SK-N-SH (cell line): ENCODE measurements around the gene DCHS2.

Experiments
- EP300 ChIP-seq, 2 experiments: IDR thresholded peaks; 2 replicates each; pipeline versions ENCODE4 v1.4.0 to v1.6.1; 2012; ENCODE audit warnings: borderline replicate concordance in 1 of 2, low read depth in 1 of 2, low read length in 1 of 2
- FOXM1 ChIP-seq: IDR thresholded peaks from 2 replicates; pipeline ENCODE4 v1.4.0; 2012; ENCODE audit warnings: low read depth, mild to moderate bottlenecking
- TAF1 ChIP-seq: IDR thresholded peaks from 2 replicates; pipeline ENCODE4 v1.6.1; 2012; ENCODE audit warnings: low read depth, mild to moderate bottlenecking, low read length, moderate library complexity, borderline replicate concordance
- YY1 ChIP-seq: IDR thresholded peaks from 2 replicates; pipeline ENCODE4 v1.4.0; 2012; ENCODE audit warnings: low read depth, mild to moderate bottlenecking
- TF ChIP-seq, protein P1 (sequence below): fragments of 200-600 bp; sonication (generic); IDR thresholded peaks from 2 replicates; pipeline ENCODE4 v1.6.1; 2017; ENCODE audit warnings: antibody characterized with exemption, mild to moderate bottlenecking, moderate library complexity

DNA sequence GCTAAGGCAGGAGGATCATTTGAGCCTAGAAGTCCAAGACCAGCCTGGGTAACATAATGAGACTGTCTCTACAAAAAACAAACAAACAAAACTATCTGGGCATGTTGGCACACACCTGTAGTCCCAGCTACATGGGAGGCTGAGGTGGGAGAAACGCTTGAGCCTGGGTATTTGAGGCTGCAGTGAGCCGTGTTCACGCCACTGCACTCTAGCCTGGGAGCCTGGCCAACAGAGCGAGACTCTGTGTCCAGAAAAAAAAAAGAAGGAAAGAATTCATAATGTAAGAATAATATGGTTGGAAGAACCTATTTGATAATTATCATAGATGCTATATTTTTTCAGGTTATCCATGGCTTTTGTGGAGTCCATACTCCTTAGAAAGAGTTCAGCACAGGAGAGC, 26.0 kb upstream of the DCHS2 start:
- TF ChIP-seq EP300 (IDR thresholded peaks at IDR 0.05; ENCODE audit: borderline replicate concordance in 1 of 2, low read depth in 1 of 2, low read length in 1 of 2) (no peak), FOXM1 (no peak), YY1 (no peak), TAF1 (no peak)
- TF ChIP-seq, protein P1, sequence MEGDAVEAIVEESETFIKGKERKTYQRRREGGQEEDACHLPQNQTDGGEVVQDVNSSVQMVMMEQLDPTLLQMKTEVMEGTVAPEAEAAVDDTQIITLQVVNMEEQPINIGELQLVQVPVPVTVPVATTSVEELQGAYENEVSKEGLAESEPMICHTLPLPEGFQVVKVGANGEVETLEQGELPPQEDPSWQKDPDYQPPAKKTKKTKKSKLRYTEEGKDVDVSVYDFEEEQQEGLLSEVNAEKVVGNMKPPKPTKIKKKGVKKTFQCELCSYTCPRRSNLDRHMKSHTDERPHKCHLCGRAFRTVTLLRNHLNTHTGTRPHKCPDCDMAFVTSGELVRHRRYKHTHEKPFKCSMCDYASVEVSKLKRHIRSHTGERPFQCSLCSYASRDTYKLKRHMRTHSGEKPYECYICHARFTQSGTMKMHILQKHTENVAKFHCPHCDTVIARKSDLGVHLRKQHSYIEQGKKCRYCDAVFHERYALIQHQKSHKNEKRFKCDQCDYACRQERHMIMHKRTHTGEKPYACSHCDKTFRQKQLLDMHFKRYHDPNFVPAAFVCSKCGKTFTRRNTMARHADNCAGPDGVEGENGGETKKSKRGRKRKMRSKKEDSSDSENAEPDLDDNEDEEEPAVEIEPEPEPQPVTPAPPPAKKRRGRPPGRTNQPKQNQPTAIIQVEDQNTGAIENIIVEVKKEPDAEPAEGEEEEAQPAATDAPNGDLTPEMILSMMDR, result no peak
